Subcutaneous abdominal adipose tissue (tissue), 5 donors: ENCODE measurements around the gene FZD4.
A peak's percentile ranks its signal among the peaks of the same experiment; 100 is the strongest.

ENCODE experiments used
- H3K27ac ChIP-seq: one replicate; pipeline ENCODE4 v1.7.0; 2013; ENCODE audit warnings: low read depth, mild to moderate bottlenecking, inconsistent platforms, low read length, moderate library complexity
- H3K27me3 ChIP-seq, 5 donors: one replicate each; pipeline ENCODE4 v1.7.0; 2013; ENCODE audit warnings: low read length in 5 of 5, inconsistent platforms in 1 of 5; ENCODE audit not compliant: control insufficient read depth in 5 of 5, insufficient read depth in 4 of 5
- H3K36me3 ChIP-seq, 5 donors: one replicate each; pipeline ENCODE4 v1.7.0; 2013; ENCODE audit warnings: low read length in 5 of 5; ENCODE audit not compliant: control insufficient read depth in 5 of 5, insufficient read depth in 5 of 5
- H3K4me1 ChIP-seq, 5 donors: one replicate each; pipeline ENCODE4 v1.7.0; 2013; ENCODE audit warnings: low read length in 5 of 5, mild to moderate bottlenecking in 3 of 5, moderate library complexity in 1 of 5; ENCODE audit not compliant: control insufficient read depth in 5 of 5, insufficient read depth in 5 of 5
- H3K4me3 ChIP-seq, 5 donors: one replicate each; pipeline ENCODE4 v1.7.0; 2013; ENCODE audit warnings: low read length in 5 of 5, low read depth in 1 of 5
- H3K9ac ChIP-seq, 5 donors: one replicate each; pipeline ENCODE4 v1.7.0; 2013; ENCODE audit warnings: low read length in 5 of 5, mild to moderate bottlenecking in 4 of 5, moderate library complexity in 3 of 5
- H3K9me3 ChIP-seq, 5 donors: one replicate each; pipeline ENCODE4 v1.7.0; 2013; ENCODE audit warnings: low read length in 5 of 5; ENCODE audit not compliant: control insufficient read depth in 5 of 5
- donor health status: healthy.
- donor health status: healthy.
- donor health status: healthy.
- donor health status: healthy.
- donor health status: healthy.

Gene FZD4

GRCh38 chr11:86932259-86932585 lies 23.0 kb downstream of the FZD4 start:
- Histone ChIP-seq H3K27me3 (no peaks in the 10 kb centered on the region), H3K4me1 (peaks cover 0 to 50% (median 38%) of the 10 kb centered on the region in 5 donors), H3K4me3 (no peak overlapping the region), H3K27ac (peak overlapping the region; percentile 68), H3K9ac (no peak overlapping the region), H3K36me3 (peaks cover 2 to 4% (median 3%) of the 10 kb centered on the region in 5 donors), H3K9me3 (no peaks in the 10 kb centered on the region)

GRCh38 chr11:86931548-86932258 lies 23.5 kb downstream of the FZD4 start:
- Histone ChIP-seq H3K9ac (no peak overlapping the region), H3K36me3 (peaks cover 2 to 6% (median 3%) of the 10 kb centered on the region in 5 donors), H3K9me3 (no peaks in the 10 kb centered on the region), H3K4me3 (no peak overlapping the region), H3K27me3 (no peaks in the 10 kb centered on the region), H3K27ac (peak overlapping the region; percentile 68), H3K4me1 (peaks cover 0 to 47% (median 35%) of the 10 kb centered on the region in 5 donors)

- H3K27ac ChIP-seq: peak overlapping the region; percentile 68
- peaks cover 2 to 6% (median 3%) of the 10 kb centered on the region in 5 donors for H3K36me3 ChIP-seq
- no peak overlapping the region for H3K9ac ChIP-seq
- no peaks in the 10 kb centered on the region for H3K9me3 ChIP-seq
- no peaks in the 10 kb centered on the region for H3K27me3 ChIP-seq
- no peak overlapping the region for H3K4me3 ChIP-seq
- H3K4me1 ChIP-seq: peaks cover 0 to 49% (median 35%) of the 10 kb centered on the region in 5 donors
These were observed 24.1 kb downstream of the FZD4 start for GRCh38 chr11:86930957-86931547.

GRCh38 chr11:86926975-86927374 lies 28.2 kb downstream of the FZD4 start:
- Histone ChIP-seq H3K9me3 (no peaks in the 10 kb centered on the region), H3K9ac (no peak overlapping the region), H3K27me3 (no peaks in the 10 kb centered on the region), H3K4me1 (peaks cover 0 to 36% (median 19%) of the 10 kb centered on the region in 5 donors), H3K27ac (no peak overlapping the region), H3K36me3 (peaks cover 0 to 2% (median 0%) of the 10 kb centered on the region in 5 donors), H3K4me3 (no peak overlapping the region)

GRCh38 chr11:86923999-86924766 lies 31.0 kb downstream of the FZD4 start:
- H3K9me3 ChIP-seq: no peaks in the 10 kb centered on the region
- H3K4me3 ChIP-seq: no peak overlapping the region
- peak overlapping the region; percentile 12 for H3K27ac ChIP-seq
- H3K27me3 ChIP-seq: no peaks in the 10 kb centered on the region
- H3K36me3 ChIP-seq: peaks cover 6 to 18% (median 11%) of the 10 kb centered on the region in 5 donors
- H3K4me1 ChIP-seq: peaks cover 4 to 38% (median 17%) of the 10 kb centered on the region in 5 donors
- H3K9ac ChIP-seq: no peak overlapping the region

- peaks cover 6 to 18% (median 11%) of the 10 kb centered on the region in 5 donors for H3K36me3 ChIP-seq
- peaks cover 8 to 52% (median 27%) of the 10 kb centered on the region in 5 donors for H3K4me1 ChIP-seq
- no peaks in the 10 kb centered on the region for H3K9me3 ChIP-seq
- H3K27me3 ChIP-seq: no peaks in the 10 kb centered on the region
- H3K4me3 ChIP-seq: no peak overlapping the region
- H3K27ac ChIP-seq: no peak overlapping the region
- H3K9ac ChIP-seq: no peak overlapping the region
These were observed 33.0 kb downstream of the FZD4 start for GRCh38 chr11:86922225-86922624.

GRCh38 chr11:86919557-86920210 lies 35.5 kb downstream of the FZD4 start:
- no peak overlapping the region for H3K4me3 ChIP-seq
- peak overlapping the region; percentile 71 for H3K27ac ChIP-seq
- H3K9me3 ChIP-seq: no peaks in the 10 kb centered on the region
- peak overlapping the region in 1 of 5 donors; percentile 71 for H3K9ac ChIP-seq
- no peaks in the 10 kb centered on the region for H3K27me3 ChIP-seq
- H3K4me1 ChIP-seq: peaks cover 15 to 46% (median 27%) of the 10 kb centered on the region in 5 donors
- H3K36me3 ChIP-seq: peaks cover 6 to 18% (median 9%) of the 10 kb centered on the region in 5 donors

- Histone ChIP-seq H3K9me3 (no peaks in the 10 kb centered on the region), H3K9ac (peak overlapping the region in 1 of 5 donors; percentile 71), H3K36me3 (peaks cover 6 to 18% (median 9%) of the 10 kb centered on the region in 5 donors), H3K27me3 (no peaks in the 10 kb centered on the region), H3K27ac (peak overlapping the region; percentile 71), H3K4me3 (no peak overlapping the region), H3K4me1 (peaks cover 15 to 39% (median 23%) of the 10 kb centered on the region in 5 donors)
These were observed 36.2 kb downstream of the FZD4 start for GRCh38 chr11:86918973-86919372.

- Histone ChIP-seq H3K4me1 (peaks cover 15 to 35% (median 21%) of the 10 kb centered on the region in 5 donors), H3K4me3 (no peak overlapping the region), H3K9ac (peak overlapping the region in 3 of 5 donors; percentile 30 to 71 (median 47)), H3K27ac (peak overlapping the region; percentile 71), H3K36me3 (peaks cover 6 to 18% (median 9%) of the 10 kb centered on the region in 5 donors), H3K9me3 (no peaks in the 10 kb centered on the region), H3K27me3 (no peaks in the 10 kb centered on the region)
These were observed 36.7 kb downstream of the FZD4 start for GRCh38 chr11:86918496-86918895.
